NT2/D1 (cell line): ENCODE measurements around the gene SNAP47.

Source experiments
- DNase-seq: peaks from one replicate; pipeline ENCODE4 v3.0.0-alpha.2; 2011; ENCODE audit warnings: low read depth, low spot score
- H3K27me3 ChIP-seq: 2 replicates; pipeline ENCODE4 v1.6.0; 2011; ENCODE audit warnings: mild to moderate bottlenecking; ENCODE audit not compliant: insufficient read length, insufficient read depth
- H3K36me3 ChIP-seq: 2 replicates; pipeline ENCODE4 v1.6.1; 2011; ENCODE audit warnings: mild to moderate bottlenecking, low read length, mixed read lengths; ENCODE audit not compliant: insufficient read depth, insufficient read length
- H3K4me1 ChIP-seq: 2 replicates; pipeline ENCODE4 v1.5.1; 2011; ENCODE audit not compliant: insufficient read depth, insufficient read length
- H3K4me3 ChIP-seq: 2 replicates; pipeline ENCODE4 v1.5.1; 2011; ENCODE audit warnings: low read depth; ENCODE audit not compliant: insufficient read length
- H3K9ac ChIP-seq: 2 replicates; pipeline ENCODE4 v1.6.0; 2011; ENCODE audit warnings: low read depth; ENCODE audit not compliant: insufficient read length
- H3K9me3 ChIP-seq: 2 replicates; pipeline ENCODE4 v1.5.1; 2011; ENCODE audit warnings: mild to moderate bottlenecking, low read length; ENCODE audit not compliant: insufficient read depth
- SUZ12 ChIP-seq: IDR thresholded peaks from 2 replicates; pipeline ENCODE4 v1.6.1; 2011; ENCODE audit not compliant: insufficient read length, insufficient read depth; ENCODE audit errors: extremely low read depth
- YY1 ChIP-seq: IDR thresholded peaks from 2 replicates; pipeline ENCODE4 v1.6.1; 2011; ENCODE audit not compliant: insufficient read length, insufficient read depth
- ZNF274 ChIP-seq: IDR thresholded peaks from 2 replicates; pipeline ENCODE4 v1.6.1; 2011; ENCODE audit warnings: mild to moderate bottlenecking, low read depth, low read length

Gene SNAP47

DNA sequence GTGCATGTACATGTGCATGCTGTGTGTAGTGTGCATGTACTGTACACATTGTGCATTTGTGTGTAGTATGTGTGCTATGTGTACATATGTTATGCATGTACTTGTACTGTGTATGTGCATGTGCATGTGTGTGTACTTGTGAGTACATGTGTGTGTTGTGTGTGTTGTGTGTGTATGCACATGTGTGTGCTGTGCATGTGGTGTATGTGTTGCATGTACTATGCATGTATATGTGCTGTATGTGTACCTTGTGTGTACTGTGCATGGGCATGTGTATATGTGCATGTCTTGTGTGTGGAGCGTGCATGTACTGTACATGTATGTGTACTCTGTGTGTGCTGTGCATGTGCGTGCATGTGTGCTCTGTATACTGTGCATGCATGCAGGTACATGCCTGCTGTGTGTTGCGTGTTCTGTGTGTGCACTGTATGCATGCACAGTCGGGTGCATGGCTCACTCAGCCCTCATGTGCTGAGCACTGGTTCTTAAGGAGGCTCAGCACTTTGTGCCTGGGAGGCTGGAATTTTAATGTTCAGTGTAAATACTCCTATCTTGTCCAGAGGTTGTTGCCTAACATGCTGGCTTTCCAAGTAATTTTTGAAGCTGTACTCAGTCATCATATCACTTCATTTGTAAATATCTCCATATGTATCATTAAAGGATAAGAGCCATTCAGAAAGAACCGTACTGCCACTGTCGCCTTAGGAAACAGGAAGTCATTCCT lies 32.3 kb downstream of the SNAP47 start:
- H3K36me3 ChIP-seq: peaks cover 86% of the 10 kb centered on the region
- H3K9me3 ChIP-seq: no peaks in the 10 kb centered on the region
- H3K4me3 ChIP-seq: no peak overlapping the region
- DNase-seq: no peak
- no peaks in the 10 kb centered on the region for H3K27me3 ChIP-seq
- no peak overlapping the region for H3K9ac ChIP-seq
- no peak for TF ChIP-seq SUZ12
- TF ChIP-seq YY1: no peak
- no peak for TF ChIP-seq ZNF274
- H3K4me1 ChIP-seq: peaks cover 20% of the 10 kb centered on the region

DNA sequence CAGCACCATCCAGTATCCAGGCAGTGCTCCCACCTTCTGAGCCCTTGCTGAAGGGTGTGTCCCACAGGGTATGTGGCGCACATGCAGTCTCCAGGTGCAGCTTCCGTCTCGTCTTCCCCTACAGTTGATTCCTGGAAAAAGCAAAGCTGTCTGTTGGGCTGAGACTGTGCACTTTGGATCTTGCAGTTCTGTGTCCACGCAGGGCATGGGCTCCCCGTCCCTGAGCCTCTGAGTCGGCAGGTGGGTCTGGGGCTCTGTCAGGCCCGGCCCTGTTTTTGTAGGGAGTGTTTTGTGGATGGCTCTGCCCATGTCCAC lies 32.8 kb downstream of the SNAP47 start:
- peaks cover 82% of the 10 kb centered on the region for H3K36me3 ChIP-seq
- H3K4me1 ChIP-seq: peaks cover 18% of the 10 kb centered on the region
- H3K27me3 ChIP-seq: no peaks in the 10 kb centered on the region
- H3K9me3 ChIP-seq: no peaks in the 10 kb centered on the region
- TF ChIP-seq YY1 (no peak), SUZ12 (no peak), ZNF274 (no peak)
- H3K4me3 ChIP-seq: no peak overlapping the region
- DNase-seq: no peak
- H3K9ac ChIP-seq: no peak overlapping the region

DNA sequence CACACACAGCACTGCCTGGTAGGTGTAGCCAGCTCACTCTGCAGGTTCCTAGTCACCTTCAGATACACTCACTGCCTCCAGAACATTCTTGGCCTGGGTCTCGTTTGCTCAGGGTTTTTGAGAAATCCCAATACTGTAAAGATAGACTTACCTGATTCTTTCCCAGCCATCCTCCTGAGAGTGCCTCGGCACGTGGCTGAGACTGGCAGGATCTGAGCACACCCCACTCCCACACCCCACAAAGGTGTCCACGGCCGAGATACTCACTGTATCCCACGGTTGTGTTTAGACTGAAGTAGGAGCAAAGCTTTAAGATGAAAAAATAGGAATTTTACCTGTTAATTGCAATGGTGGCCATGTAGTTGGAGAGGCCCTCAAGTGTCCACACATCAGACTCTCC lies 33.4 kb downstream of the SNAP47 start:
- Histone ChIP-seq H3K27me3 (no peaks in the 10 kb centered on the region), H3K9me3 (no peaks in the 10 kb centered on the region), H3K4me1 (peaks cover 12% of the 10 kb centered on the region), H3K36me3 (peaks cover 81% of the 10 kb centered on the region), H3K9ac (no peak overlapping the region), H3K4me3 (no peak overlapping the region)
- no peak for DNase-seq
- TF ChIP-seq YY1: no peak
- no peak for TF ChIP-seq ZNF274
- TF ChIP-seq SUZ12: no peak

DNA sequence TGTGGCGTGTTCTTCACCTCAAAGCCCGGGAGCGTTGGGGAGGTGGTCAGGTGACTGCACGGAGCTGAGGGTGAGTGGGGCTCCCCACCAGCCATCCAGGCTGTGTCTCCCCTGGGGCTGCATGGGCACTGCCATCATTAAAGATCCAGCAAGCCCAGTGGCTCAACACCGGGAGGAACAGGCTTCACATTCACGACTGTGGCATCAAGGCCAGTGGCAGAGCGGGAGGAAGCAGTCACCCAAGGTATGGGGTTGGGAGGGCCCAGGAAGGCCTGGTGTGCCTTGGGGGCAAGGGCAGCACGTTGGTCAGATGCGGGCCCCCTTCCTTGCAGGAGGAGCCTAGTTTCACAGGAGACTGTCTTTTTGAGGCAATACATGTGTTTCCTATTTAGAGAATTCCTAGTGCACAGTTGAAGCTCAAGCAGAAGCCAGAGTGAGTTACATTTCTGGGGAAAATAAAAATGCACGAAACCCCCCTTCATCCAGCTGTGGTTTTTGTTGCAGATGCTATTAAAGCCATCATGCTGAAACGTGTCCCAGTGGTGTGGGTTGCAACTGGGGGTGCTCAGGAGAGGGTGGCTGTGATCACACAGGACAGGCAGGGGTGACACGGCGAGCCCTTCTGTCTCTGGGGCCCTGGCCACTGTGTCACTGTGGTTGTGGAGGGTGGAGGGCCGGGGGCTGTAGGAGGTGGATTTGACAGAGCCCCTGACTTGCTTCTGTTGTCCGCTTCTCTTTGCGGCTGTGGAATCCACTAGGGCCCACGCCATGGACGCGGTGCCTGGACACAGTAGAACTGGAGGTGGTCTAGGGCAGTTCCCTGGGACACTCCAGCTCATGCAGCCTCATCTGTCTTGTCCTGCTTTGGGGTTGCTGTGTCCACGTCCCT lies 34.1 kb downstream of the SNAP47 start:
- peaks cover 86% of the 10 kb centered on the region for H3K36me3 ChIP-seq
- H3K9ac ChIP-seq: no peak overlapping the region
- no peak for DNase-seq

DNA sequence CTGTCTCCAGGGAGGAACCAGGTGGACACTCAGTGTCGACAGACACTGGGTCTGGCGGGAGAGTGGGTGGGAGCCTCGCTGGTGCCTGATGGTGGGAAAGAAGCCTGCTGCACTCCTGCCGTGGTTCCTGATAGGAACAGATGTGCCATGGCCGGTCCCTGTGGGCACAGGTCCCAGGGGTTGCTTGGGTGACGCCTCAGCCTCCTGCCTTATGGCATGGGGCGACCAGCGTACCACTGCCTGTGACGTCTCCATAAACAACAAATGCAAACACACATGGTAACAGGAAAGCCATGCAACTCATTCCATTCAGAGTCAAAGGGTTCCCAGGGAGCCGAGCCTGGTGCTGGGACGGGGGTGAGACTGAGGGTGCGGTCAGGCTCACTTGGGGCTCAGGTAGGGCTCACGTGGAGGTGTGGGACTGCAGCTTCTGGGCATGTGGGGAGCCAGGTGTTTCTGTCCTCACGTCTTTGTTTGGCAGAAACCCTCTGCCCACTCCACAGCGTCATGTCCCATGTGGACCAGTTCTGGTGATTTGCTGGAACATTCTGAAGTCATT lies 34.8 kb downstream of the SNAP47 start:
- Histone ChIP-seq H3K9ac (no peak overlapping the region), H3K36me3 (peaks cover 91% of the 10 kb centered on the region), H3K27me3 (no peaks in the 10 kb centered on the region), H3K9me3 (no peaks in the 10 kb centered on the region), H3K4me1 (peaks cover 14% of the 10 kb centered on the region), H3K4me3 (no peak overlapping the region)
- TF ChIP-seq ZNF274: no peak
- no peak for TF ChIP-seq SUZ12
- no peak for DNase-seq

More for the DNA sequence above, 34.1 kb downstream of the SNAP47 start:
- H3K4me1 ChIP-seq: peaks cover 10% of the 10 kb centered on the region
- no peaks in the 10 kb centered on the region for H3K27me3 ChIP-seq
- H3K9me3 ChIP-seq: no peaks in the 10 kb centered on the region
- TF ChIP-seq YY1: no peak
- no peak for TF ChIP-seq ZNF274
- TF ChIP-seq SUZ12: no peak
- H3K4me3 ChIP-seq: no peak overlapping the region

DNA sequence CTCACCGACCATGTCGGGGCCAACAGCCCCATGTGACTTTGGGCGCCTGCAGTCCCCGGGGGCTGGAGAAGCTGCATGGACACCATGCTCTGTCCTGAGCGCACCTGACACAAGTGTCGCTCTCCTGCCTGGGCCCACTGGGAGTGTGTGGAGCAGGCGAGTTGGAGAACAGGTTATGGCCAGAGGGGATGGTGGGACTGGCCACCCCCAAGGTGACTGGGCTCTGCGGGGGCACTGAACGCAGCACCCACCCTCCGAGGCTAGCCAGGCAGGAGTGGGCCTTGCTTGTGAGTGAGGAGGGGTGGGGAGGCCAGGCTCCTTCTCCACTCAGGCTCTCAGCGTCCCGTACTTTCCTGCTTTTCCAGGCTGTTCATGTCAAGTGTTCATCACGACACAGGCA lies 35.6 kb downstream of the SNAP47 start:
- DNase-seq: no peak
- H3K9ac ChIP-seq: no peak overlapping the region
- no peaks in the 10 kb centered on the region for H3K9me3 ChIP-seq
- TF ChIP-seq SUZ12 (no peak), YY1 (no peak), ZNF274 (no peak)
- H3K27me3 ChIP-seq: no peaks in the 10 kb centered on the region
- H3K36me3 ChIP-seq: peaks cover 90% of the 10 kb centered on the region
- no peak overlapping the region for H3K4me3 ChIP-seq
- peaks cover 13% of the 10 kb centered on the region for H3K4me1 ChIP-seq

DNA sequence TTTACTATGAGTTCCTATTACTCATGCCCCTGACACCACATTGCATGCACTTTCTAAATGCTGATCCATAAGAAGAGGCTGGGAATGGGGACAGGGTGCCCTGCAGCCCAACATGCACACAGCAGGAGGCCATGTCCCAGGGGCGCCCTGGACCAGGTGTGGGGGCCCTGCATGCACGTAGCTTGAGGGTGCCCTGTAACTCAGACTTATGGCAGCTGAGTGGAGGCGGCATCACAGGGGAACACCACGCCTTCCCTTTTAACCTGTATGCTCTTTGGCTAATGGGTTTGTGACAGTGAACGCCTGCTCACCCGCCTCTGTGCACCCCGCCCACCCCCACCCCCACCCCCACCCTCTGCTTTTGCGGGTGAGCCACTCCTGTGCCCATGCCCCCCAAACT lies 36.1 kb downstream of the SNAP47 start:
- H3K9me3 ChIP-seq: no peaks in the 10 kb centered on the region
- H3K9ac ChIP-seq: no peak overlapping the region
- H3K27me3 ChIP-seq: no peaks in the 10 kb centered on the region
- DNase-seq: no peak
- no peak overlapping the region for H3K4me3 ChIP-seq
- H3K36me3 ChIP-seq: peaks cover 88% of the 10 kb centered on the region
- TF ChIP-seq ZNF274 (no peak), YY1 (no peak), SUZ12 (no peak)
- H3K4me1 ChIP-seq: peaks cover 9% of the 10 kb centered on the region
